H9 (cell line): ENCODE measurements around the gene TAAR9. TPM values are rescaled to one million over a fixed set of nuclear protein-coding genes. Genes with fewer than 3 reads are reported as not detected.

Source experiments
- DNase-seq: peaks from one replicate; pipeline ENCODE4 v3.0.0-alpha.2; 2017
- H2AFZ ChIP-seq: one replicate; pipeline ENCODE4 v1.6.1; 2013; ENCODE audit warnings: mild to moderate bottlenecking, low read length, control low read depth, moderate library complexity
- H2AK5ac ChIP-seq: 2 replicates; pipeline ENCODE4 v1.6.1; 2013; ENCODE audit warnings: low read length, control low read depth, mixed read lengths; ENCODE audit not compliant: insufficient read length
- H2BK120ac ChIP-seq: one replicate; pipeline ENCODE4 v1.6.1; 2013; ENCODE audit warnings: low read depth, mild to moderate bottlenecking, low read length, control low read depth, inconsistent platforms; ENCODE audit not compliant: poor library complexity, severe bottlenecking
- H2BK12ac ChIP-seq: 2 replicates; pipeline ENCODE4 v1.6.1; 2013; ENCODE audit warnings: low read length, control low read depth, mixed read lengths, low read depth; ENCODE audit not compliant: insufficient read length
- H2BK15ac ChIP-seq: 2 replicates; pipeline ENCODE4 v1.6.1; 2013; ENCODE audit warnings: low read depth, low read length, control low read depth
- H2BK20ac ChIP-seq: one replicate; pipeline ENCODE4 v1.6.1; 2013; ENCODE audit warnings: low read depth, mild to moderate bottlenecking, low read length, control low read depth, inconsistent platforms; ENCODE audit not compliant: poor library complexity, severe bottlenecking
- H2BK5ac ChIP-seq: 2 replicates; pipeline ENCODE4 v1.6.1; 2013; ENCODE audit warnings: low read length, control low read depth, mixed read lengths; ENCODE audit not compliant: insufficient read length
- H3K14ac ChIP-seq: 2 replicates; pipeline ENCODE4 v1.6.1; 2013; ENCODE audit warnings: low read length, control low read depth; ENCODE audit not compliant: insufficient read depth
- H3K18ac ChIP-seq: 2 replicates; pipeline ENCODE4 v1.6.1; 2013; ENCODE audit warnings: low read depth, mild to moderate bottlenecking, mixed read lengths, low read length, control low read depth; ENCODE audit not compliant: insufficient read length
- H3K23ac ChIP-seq: 2 replicates; pipeline ENCODE4 v1.6.1; 2013; ENCODE audit warnings: low read length, control low read depth, mixed read lengths, low read depth; ENCODE audit not compliant: insufficient read length
- H3K23me2 ChIP-seq: 2 replicates; pipeline ENCODE4 v1.6.1; 2013; ENCODE audit warnings: low read depth, mild to moderate bottlenecking, mixed read lengths, low read length, control low read depth; ENCODE audit not compliant: insufficient read length, poor library complexity, severe bottlenecking
- H3K27ac ChIP-seq: 2 replicates; pipeline ENCODE4 v1.5.1; 2013; ENCODE audit warnings: low read length, control low read depth, mixed read lengths, low read depth; ENCODE audit not compliant: insufficient read length
- H3K27me3 ChIP-seq: 2 replicates; pipeline ENCODE4 v1.6.1; 2013; ENCODE audit warnings: low read length, control low read depth, inconsistent platforms; ENCODE audit not compliant: insufficient read depth
- H3K4ac ChIP-seq: 2 replicates; pipeline ENCODE4 v1.6.1; 2013; ENCODE audit warnings: low read depth, mild to moderate bottlenecking, control low read depth, inconsistent platforms, low read length, moderate library complexity
- H3K4me1 ChIP-seq: 2 replicates; pipeline ENCODE4 v1.6.1; 2013; ENCODE audit warnings: low read length, control low read depth, inconsistent platforms; ENCODE audit not compliant: insufficient read depth
- H3K4me2 ChIP-seq: 2 replicates; pipeline ENCODE4 v1.6.1; 2013; ENCODE audit warnings: low read length, control low read depth, mixed read lengths; ENCODE audit not compliant: insufficient read length, insufficient read depth
- H3K56ac ChIP-seq: 2 replicates; pipeline ENCODE4 v1.6.1; 2013; ENCODE audit warnings: low read depth, mild to moderate bottlenecking, mixed read lengths, low read length, control low read depth; ENCODE audit not compliant: insufficient read length
- H3K79me1 ChIP-seq: 2 replicates; pipeline ENCODE4 v1.6.1; 2013; ENCODE audit warnings: low read depth, mild to moderate bottlenecking, moderate library complexity, low read length, control low read depth, inconsistent platforms; ENCODE audit not compliant: insufficient read depth, poor library complexity, severe bottlenecking
- H3K79me2 ChIP-seq: 2 replicates; pipeline ENCODE4 v1.6.1; 2013; ENCODE audit warnings: low read length, control low read depth, inconsistent platforms; ENCODE audit not compliant: insufficient read depth
- H3K9ac ChIP-seq: 2 replicates; pipeline ENCODE4 v1.6.1; 2013; ENCODE audit warnings: low read length, control low read depth, mixed read lengths; ENCODE audit not compliant: insufficient read length; ENCODE audit errors: extremely low read depth
- H3K9me3 ChIP-seq: one replicate; pipeline ENCODE4 v1.6.1; 2013; ENCODE audit warnings: low read depth, low read length, inconsistent platforms; ENCODE audit not compliant: control insufficient read depth
- H3T11ph ChIP-seq: one replicate; pipeline ENCODE4 v1.6.1; 2013; ENCODE audit warnings: mild to moderate bottlenecking, low read length, control low read depth, inconsistent platforms
- H4K20me1 ChIP-seq: one replicate; pipeline ENCODE4 v1.6.1; 2013; ENCODE audit not compliant: control insufficient read depth, insufficient read length, insufficient read depth
- H4K5ac ChIP-seq: 2 replicates; pipeline ENCODE4 v1.6.1; 2013; ENCODE audit warnings: low read depth, mild to moderate bottlenecking, mixed read lengths, low read length, control low read depth; ENCODE audit not compliant: insufficient read length
- H4K8ac ChIP-seq: replicated peaks from 2 replicates; pipeline ENCODE4 v1.6.1; 2013; ENCODE audit warnings: low read length, control low read depth, mixed read lengths, low read depth; ENCODE audit not compliant: insufficient read length
- H4K91ac ChIP-seq: 2 replicates; pipeline ENCODE4 v1.6.1; 2013; ENCODE audit warnings: low read depth, mild to moderate bottlenecking, moderate library complexity, mixed read lengths, low read length, control low read depth; ENCODE audit not compliant: insufficient read length
- H3K27ac Mint-ChIP-seq, 3 experiments: 2 replicates in 2 of 3; 3 replicates in 1 of 3; pipeline ENCODE4 v1.8.0; 2020 to 2021; ENCODE audit warnings: mixed read lengths in 3 of 3, mild to moderate bottlenecking in 1 of 3, moderate library complexity in 1 of 3
- H3K27me3 Mint-ChIP-seq: 2 replicates; pipeline ENCODE4 v1.8.0; 2021; ENCODE audit warnings: low read depth, mild to moderate bottlenecking, moderate library complexity, mixed read lengths
- H3K36me3 Mint-ChIP-seq, 3 experiments: 2 replicates in 2 of 3; 3 replicates in 1 of 3; pipeline ENCODE4 v1.8.0; 2020 to 2021; ENCODE audit warnings: low read depth in 3 of 3, mixed read lengths in 3 of 3; ENCODE audit not compliant: insufficient read depth in 1 of 3
- H3K4me1 Mint-ChIP-seq, 2 experiments: 2 replicates each; pipeline ENCODE4 v1.8.0; 2020; ENCODE audit warnings: mixed read lengths in 2 of 2
- H3K4me3 Mint-ChIP-seq, 2 experiments: 2 replicates in 1 of 2; 3 replicates in 1 of 2; pipeline ENCODE4 v1.8.0; 2020 to 2021; ENCODE audit warnings: mild to moderate bottlenecking in 2 of 2, mixed read lengths in 2 of 2, moderate library complexity in 1 of 2
- H3K9me3 Mint-ChIP-seq, 2 experiments: 2 replicates in 1 of 2; 3 replicates in 1 of 2; pipeline ENCODE4 v1.8.0; 2020; ENCODE audit warnings: mild to moderate bottlenecking in 2 of 2, mixed read lengths in 2 of 2, moderate library complexity in 1 of 2
- WGBS: extraction: QIAGEN DNeasy Blood & Tissue Kit; methylation state at CpG from one replicate; pipeline ENCODE4 v1.1.7; 2013; ENCODE audit warnings: missing lambda C conversion rate, low lambda C conversion rate, mixed read lengths; ENCODE audit not compliant: insufficient read length; ENCODE audit errors: extremely low coverage; 5-methylcytosine and 5-hydroxymethylcytosine counted together
- total RNA-seq: library from RNA; stranded (reverse); gene quantifications from 2 replicates; pipeline ENCODE4 v1.2.1, GENCODE V29; 2021
- TF ChIP-seq, protein P1 (sequence below): fragments of 200-600 bp; sonication (generic); conservative IDR thresholded peaks from 3 replicates; pipeline ENCODE4 v1.8.0; 2021; ENCODE audit warnings: antibody characterized with exemption, mild to moderate bottlenecking

The TAAR9 gene
- total RNA-seq, 1 experiment from 2014 or later = not detected

DNA sequence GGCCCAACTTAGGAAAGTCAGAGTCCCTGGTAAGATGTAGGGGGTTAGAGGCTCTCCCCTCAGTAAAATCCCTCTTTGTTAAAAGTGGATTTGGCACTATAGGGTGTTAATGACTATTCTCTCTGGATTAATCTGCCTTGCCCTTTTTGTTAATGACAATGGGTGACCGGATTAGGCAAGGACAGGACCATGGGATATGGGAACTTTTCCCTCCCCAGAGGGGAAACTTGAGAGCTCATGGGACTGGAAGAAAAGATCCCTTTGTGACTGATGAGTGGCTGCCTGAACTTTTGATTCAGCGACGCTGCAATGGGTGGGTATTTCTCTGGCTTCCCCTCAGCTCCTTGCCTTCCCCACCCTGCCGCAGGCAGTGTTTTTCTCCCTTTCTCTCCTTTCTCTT is 12.2 kb upstream of the TAAR9 start:
- H3K14ac ChIP-seq = no peak overlapping the region; the same call in 1 of the 2 replicates
- no peak overlapping the region for H3T11ph ChIP-seq
- H3K79me1 ChIP-seq = no peaks in the 10 kb centered on the region
- no peak overlapping the region for H3K27ac ChIP-seq
- no CpG with 5 or more reads among the region's 4 CpGs for whole genome bisulfite sequencing
- no peak overlapping the region for H3K56ac ChIP-seq
- peaks cover 20 to 23% of the 10 kb centered on the region in 2 experiments for H3K4me1 Mint-ChIP-seq
- H3K23me2 ChIP-seq = no peaks in the 10 kb centered on the region
- H2AFZ ChIP-seq = no peak overlapping the region
- TF ChIP-seq, protein P1, sequence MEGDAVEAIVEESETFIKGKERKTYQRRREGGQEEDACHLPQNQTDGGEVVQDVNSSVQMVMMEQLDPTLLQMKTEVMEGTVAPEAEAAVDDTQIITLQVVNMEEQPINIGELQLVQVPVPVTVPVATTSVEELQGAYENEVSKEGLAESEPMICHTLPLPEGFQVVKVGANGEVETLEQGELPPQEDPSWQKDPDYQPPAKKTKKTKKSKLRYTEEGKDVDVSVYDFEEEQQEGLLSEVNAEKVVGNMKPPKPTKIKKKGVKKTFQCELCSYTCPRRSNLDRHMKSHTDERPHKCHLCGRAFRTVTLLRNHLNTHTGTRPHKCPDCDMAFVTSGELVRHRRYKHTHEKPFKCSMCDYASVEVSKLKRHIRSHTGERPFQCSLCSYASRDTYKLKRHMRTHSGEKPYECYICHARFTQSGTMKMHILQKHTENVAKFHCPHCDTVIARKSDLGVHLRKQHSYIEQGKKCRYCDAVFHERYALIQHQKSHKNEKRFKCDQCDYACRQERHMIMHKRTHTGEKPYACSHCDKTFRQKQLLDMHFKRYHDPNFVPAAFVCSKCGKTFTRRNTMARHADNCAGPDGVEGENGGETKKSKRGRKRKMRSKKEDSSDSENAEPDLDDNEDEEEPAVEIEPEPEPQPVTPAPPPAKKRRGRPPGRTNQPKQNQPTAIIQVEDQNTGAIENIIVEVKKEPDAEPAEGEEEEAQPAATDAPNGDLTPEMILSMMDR = no peak
- H4K20me1 ChIP-seq = no peaks in the 10 kb centered on the region
- no peak overlapping the region for H3K4ac ChIP-seq
- no peak overlapping the region for H2BK12ac ChIP-seq
- no peak overlapping the region for H3K4me2 ChIP-seq
- no peak overlapping the region for H2AK5ac ChIP-seq
- no peak overlapping the region for H3K9ac ChIP-seq
- H4K5ac ChIP-seq = no peak overlapping the region
- no peaks in the 10 kb centered on the region for H3K27me3 ChIP-seq
- no peak overlapping the region for H3K4me3 Mint-ChIP-seq
- DNase-seq = no peak
- H3K18ac ChIP-seq = no peak overlapping the region
- no peak overlapping the region for H2BK5ac ChIP-seq
- no peak overlapping the region for H2BK15ac ChIP-seq
- peaks cover 10% of the 10 kb centered on the region for H3K27me3 Mint-ChIP-seq
- no peaks in the 10 kb centered on the region for H3K9me3 ChIP-seq
- no peaks in the 10 kb centered on the region for H3K9me3 Mint-ChIP-seq
- H3K27ac Mint-ChIP-seq = peak overlapping the region; percentile 4 to 34 (median 21); a peak in 3 of 7 replicates
- no peaks in the 10 kb centered on the region for H3K79me2 ChIP-seq
- H3K23ac ChIP-seq = no peak overlapping the region
- H3K4me1 ChIP-seq = no peaks in the 10 kb centered on the region; the same call in 1 of the 2 replicates
- H4K8ac ChIP-seq = no peak overlapping the region
- no peaks in the 10 kb centered on the region for H3K36me3 Mint-ChIP-seq
- no peak overlapping the region for H4K91ac ChIP-seq
- H2BK20ac ChIP-seq = no peak overlapping the region
- no peak overlapping the region for H2BK120ac ChIP-seq
